Activated CD4-positive, alpha-beta memory T cell treated with anti-CD3 and anti-CD28 coated beads for 36 hours (primary cell): ENCODE measurements around the gene CD302. TPM values are rescaled to one million over a fixed set of nuclear protein-coding genes. Genes with fewer than 3 reads are reported as not detected.

Experiments
- CTCF ChIA-PET: fragments of 350-600 bp; sonication (Branson Sonifier 250); formaldehyde crosslinking; loops from one replicate; lab custom pipeline; 2021; ENCODE audit warnings: antibody characterized with exemption, inconsistent platforms; lab: Charles Lee
- POLR2A ChIA-PET: fragments of 350-600 bp; sonication (Branson Sonifier 250); formaldehyde crosslinking; loops from one replicate; lab custom pipeline; 2021; ENCODE audit warnings: antibody characterized with exemption; lab: Charles Lee
- DNase-seq: peaks from one replicate; pipeline ENCODE4 v3.0.0-alpha.2; 2020
- H3K27ac Mint-ChIP-seq: one replicate; pipeline ENCODE4 v1.8.0; 2021; ENCODE audit warnings: mixed read lengths
- H3K27me3 Mint-ChIP-seq: one replicate; pipeline ENCODE4 v1.8.0; 2021; ENCODE audit warnings: mixed read lengths
- H3K36me3 Mint-ChIP-seq: one replicate; pipeline ENCODE4 v1.8.0; 2021; ENCODE audit warnings: mixed read lengths
- H3K4me1 Mint-ChIP-seq: one replicate; pipeline ENCODE4 v1.8.0; 2021; ENCODE audit warnings: low read depth, mixed read lengths
- H3K4me3 Mint-ChIP-seq: one replicate; pipeline ENCODE4 v1.8.0; 2021; ENCODE audit warnings: mild to moderate bottlenecking, mixed read lengths
- H3K9me3 Mint-ChIP-seq: one replicate; pipeline ENCODE4 v1.8.0; 2021; ENCODE audit warnings: mixed read lengths
- intact Hi-C: fragments of 100-400 bp; cut with micrococcal nuclease; formaldehyde crosslinking; loops from one replicate; pipeline ENCODE4 v1.15.1; 2023
- total RNA-seq, 2 experiments: library from RNA; stranded (reverse); gene quantifications; one replicate each; pipeline ENCODE4 v1.2.3, GENCODE V29; 2021

Gene CD302
- total RNA-seq, 2 experiments from 2014 or later, result 0.55 to 0.56 TPM

- no peaks in the 10 kb centered on the region for H3K4me1 Mint-ChIP-seq
- CTCF ChIA-PET, result interaction anchor here (0.6 to 1.5 kb wide), 6 partner anchors 15 to 906 kb away, joined by 3 to 4 read pairs (median 3); no protein-coding TSS in a partner anchor
- no peak overlapping the region for H3K27ac Mint-ChIP-seq
- no peak overlapping the region for H3K4me3 Mint-ChIP-seq
- no peaks in the 10 kb centered on the region for H3K27me3 Mint-ChIP-seq
- no peaks in the 10 kb centered on the region for H3K9me3 Mint-ChIP-seq
- intact Hi-C loops, result loop anchor here (5.0 kb wide), 1 partner anchor 906 kb away; no protein-coding TSS in a partner anchor
- H3K36me3 Mint-ChIP-seq, result peaks cover 62% of the 10 kb centered on the region
- DNase-seq, result no peak
- POLR2A ChIA-PET, result no interaction called here
Observed at GRCh38 chr2:159808032-159808425, 10.0 kb upstream of the CD302 start.

- Mint-ChIP-seq H3K27ac (no peak overlapping the region), H3K9me3 (no peaks in the 10 kb centered on the region), H3K4me3 (no peak overlapping the region), H3K36me3 (peaks cover 56% of the 10 kb centered on the region), H3K27me3 (no peaks in the 10 kb centered on the region), H3K4me1 (peaks cover 2% of the 10 kb centered on the region)
- ChIA-PET CTCF (interaction anchor here (0.6 to 1.5 kb wide), 5 partner anchors 11 to 160 kb away, joined by 3 read pairs; no protein-coding TSS in a partner anchor), POLR2A (interaction anchor here (0.5 kb wide), 1 partner anchor 560 kb away, joined by 4 read pairs; no protein-coding TSS in a partner anchor)
- intact Hi-C loops, result loop anchor here (5.0 kb wide), 1 partner anchor 905 kb away; no protein-coding TSS in a partner anchor
- DNase-seq, result peak; percentile 16
Observed at GRCh38 chr2:159807183-159808031, 9.4 kb upstream of the CD302 start.

GRCh38 chr2:159804941-159805340 is 6.9 kb upstream of the CD302 start:
- Mint-ChIP-seq H3K9me3 (no peaks in the 10 kb centered on the region), H3K27ac (no peak overlapping the region), H3K27me3 (no peaks in the 10 kb centered on the region), H3K4me1 (peaks cover 2% of the 10 kb centered on the region), H3K36me3 (peaks cover 41% of the 10 kb centered on the region), H3K4me3 (no peak overlapping the region)
- no peak for DNase-seq
- CTCF ChIA-PET, result interaction anchor here (0.6 kb wide), 1 partner anchor 485 kb away, joined by 3 read pairs; no protein-coding TSS in a partner anchor
- intact Hi-C loops, result loop anchor here (5.0 kb wide), 2 partner anchors 903 to 918 kb away; no protein-coding TSS in a partner anchor
- POLR2A ChIA-PET, result no interaction called here

- intact Hi-C loops, result loop anchor here (1.0 to 5.0 kb wide), 3 partner anchors 47 to 916 kb away; no protein-coding TSS in a partner anchor
- no peak for DNase-seq
- Mint-ChIP-seq H3K27me3 (peaks cover 14% of the 10 kb centered on the region), H3K4me1 (peaks cover 6% of the 10 kb centered on the region), H3K9me3 (no peaks in the 10 kb centered on the region), H3K27ac (no peak overlapping the region), H3K4me3 (no peak overlapping the region), H3K36me3 (peaks cover 37% of the 10 kb centered on the region)
- ChIA-PET CTCF (no interaction called here), POLR2A (no interaction called here)
Observed at GRCh38 chr2:159803235-159803962, 5.4 kb upstream of the CD302 start.

DNA sequence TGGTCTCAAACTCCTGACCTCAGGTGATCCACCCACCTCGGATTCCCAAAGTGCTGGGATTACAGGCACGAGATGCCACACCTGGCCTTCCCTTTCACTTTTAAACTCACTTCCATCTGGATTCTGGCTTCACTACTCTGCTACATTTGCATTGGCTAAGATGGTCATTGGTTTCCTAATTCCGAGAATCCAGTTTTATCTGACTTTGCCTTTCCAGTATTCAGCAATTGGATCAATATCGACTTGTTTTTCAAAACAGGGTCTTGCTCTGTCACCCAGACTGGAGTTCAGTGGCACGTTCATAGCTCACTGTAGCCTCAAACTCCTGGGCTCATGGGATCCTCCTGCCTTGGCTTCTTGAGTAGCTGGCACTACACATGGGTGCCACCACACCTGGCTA is 4.7 kb upstream of the CD302 start:
- DNase-seq, result no peak
- H3K27ac Mint-ChIP-seq, result no peak overlapping the region
- H3K9me3 Mint-ChIP-seq, result no peaks in the 10 kb centered on the region
- intact Hi-C loops, result loop anchor here (1.0 to 5.0 kb wide), 3 partner anchors 46 to 915 kb away; no protein-coding TSS in a partner anchor
- H3K4me3 Mint-ChIP-seq, result no peak overlapping the region
- ChIA-PET POLR2A (interaction anchor here (0.7 kb wide), 1 partner anchor 74 kb away, joined by 3 read pairs; no protein-coding TSS in a partner anchor), CTCF (no interaction called here)
- H3K4me1 Mint-ChIP-seq, result peaks cover 7% of the 10 kb centered on the region
- H3K27me3 Mint-ChIP-seq, result peaks cover 15% of the 10 kb centered on the region
- H3K36me3 Mint-ChIP-seq, result peaks cover 31% of the 10 kb centered on the region

DNA sequence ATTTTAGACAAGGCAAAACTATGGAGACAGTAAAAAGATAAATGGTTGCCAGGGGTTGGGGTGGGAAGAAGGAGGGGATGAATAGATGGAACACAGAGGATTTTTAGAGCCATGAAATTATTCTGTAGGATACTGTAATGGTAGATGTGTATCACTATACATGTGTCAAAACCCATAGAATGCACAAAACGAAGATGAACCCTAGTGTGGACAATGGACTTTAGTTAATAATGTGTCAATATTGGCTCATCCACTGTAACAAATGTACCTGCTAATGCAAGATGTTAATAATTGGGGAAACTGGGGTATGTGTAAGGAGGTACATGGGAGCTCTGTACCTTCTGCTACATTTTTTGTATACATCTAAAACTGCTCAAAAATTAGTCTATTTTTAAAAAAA is 1.8 kb upstream of the CD302 start:
- intact Hi-C loops, result loop anchor here (5.0 kb wide), 2 partner anchors 102 to 913 kb away; partner anchors contain the start of gene LY75
- CTCF ChIA-PET, result interaction anchor here (1.2 kb wide), 1 partner anchor 120 kb away, joined by 3 read pairs; no protein-coding TSS in a partner anchor
- H3K4me3 Mint-ChIP-seq, result no peak overlapping the region
- no peak overlapping the region for H3K27ac Mint-ChIP-seq
- peaks cover 30% of the 10 kb centered on the region for H3K27me3 Mint-ChIP-seq
- H3K4me1 Mint-ChIP-seq, result peaks cover 11% of the 10 kb centered on the region
- DNase-seq, result no peak
- no peaks in the 10 kb centered on the region for H3K9me3 Mint-ChIP-seq
- peaks cover 13% of the 10 kb centered on the region for H3K36me3 Mint-ChIP-seq
- POLR2A ChIA-PET, result no interaction called here

- Mint-ChIP-seq H3K4me1 (peaks cover 11% of the 10 kb centered on the region), H3K27ac (no peak overlapping the region), H3K9me3 (no peaks in the 10 kb centered on the region), H3K36me3 (peaks cover 9% of the 10 kb centered on the region), H3K27me3 (peaks cover 30% of the 10 kb centered on the region), H3K4me3 (peak overlapping the region; percentile 53)
- CTCF ChIA-PET, result no interaction called here
- POLR2A ChIA-PET, result no interaction called here
- no peak for DNase-seq
- intact Hi-C loops, result loop anchor here (5.0 kb wide), 1 partner anchor 104 kb away; the partner anchor contains the start of gene LY75
Observed at GRCh38 chr2:159798376-159798725, 343 bp upstream of the CD302 start.

DNA sequence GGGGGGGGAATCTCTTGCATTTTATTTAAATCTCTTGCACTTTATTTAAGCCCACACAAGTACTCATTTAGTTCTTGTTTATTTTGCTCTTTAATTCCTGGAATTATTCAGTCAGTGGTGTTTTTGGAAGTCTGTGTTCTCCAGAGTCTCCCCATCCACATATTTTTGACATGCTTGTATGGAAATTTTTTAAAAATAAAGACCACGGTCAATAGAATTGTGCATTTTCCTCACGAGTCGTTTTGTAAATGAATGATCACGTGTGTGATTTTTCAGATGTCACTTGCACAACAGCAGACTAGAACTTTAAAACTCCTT is 824 bp downstream of the CD302 start:
- Mint-ChIP-seq H3K9me3 (no peaks in the 10 kb centered on the region), H3K27ac (no peak overlapping the region), H3K27me3 (peaks cover 30% of the 10 kb centered on the region), H3K36me3 (peaks cover 9% of the 10 kb centered on the region), H3K4me3 (peak overlapping the region; percentile 62), H3K4me1 (peaks cover 10% of the 10 kb centered on the region)
- DNase-seq, result no peak
- ChIA-PET CTCF (interaction anchor here (1.5 kb wide), 1 partner anchor 13 kb away, joined by 3 read pairs; no protein-coding TSS in a partner anchor), POLR2A (interaction anchor here (0.7 kb wide), 1 partner anchor 207 kb away, joined by 3 read pairs; no protein-coding TSS in a partner anchor)
- intact Hi-C loops, result loop anchor here (5.0 kb wide), 1 partner anchor 105 kb away; the partner anchor contains the start of gene LY75

DNA sequence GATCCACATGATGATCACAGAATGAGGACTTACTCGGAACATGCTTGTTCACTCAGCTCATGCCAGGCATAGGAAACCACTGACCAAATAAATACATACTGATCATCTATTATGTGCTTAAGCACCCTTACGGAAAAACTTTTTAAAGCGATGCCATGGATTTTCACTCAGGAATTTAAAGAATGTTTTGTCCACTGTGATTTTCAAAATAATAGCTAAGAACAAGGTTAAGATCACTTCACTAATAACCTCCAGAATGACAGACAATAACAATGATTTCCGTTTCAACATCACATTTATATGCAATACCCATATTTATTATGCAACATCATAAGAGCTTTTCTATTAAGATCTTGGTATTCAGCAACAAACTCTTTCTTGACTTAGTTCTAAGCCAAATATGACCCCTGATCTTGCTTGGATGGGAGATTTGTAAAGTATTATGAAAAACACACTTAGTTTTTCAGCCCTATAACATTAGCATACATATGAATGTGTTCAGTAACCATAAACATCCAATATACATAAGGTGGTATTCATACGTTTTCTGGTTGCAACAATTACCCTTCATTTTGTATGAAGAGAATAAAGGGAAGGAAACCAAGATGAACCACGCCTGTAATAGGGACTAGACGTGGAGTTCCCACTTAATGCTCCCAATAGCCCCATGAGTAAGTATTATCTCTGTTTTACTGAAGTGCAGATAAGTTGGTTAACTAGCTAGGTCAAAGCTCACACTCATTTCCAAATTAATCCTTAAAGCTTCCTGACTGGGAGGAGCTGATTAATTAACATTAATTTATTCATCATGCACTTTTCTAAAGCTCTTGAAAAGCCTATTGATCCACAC is 1.9 kb downstream of the CD302 start:
- POLR2A ChIA-PET, result no interaction called here
- Mint-ChIP-seq H3K36me3 (peaks cover 6% of the 10 kb centered on the region), H3K9me3 (no peaks in the 10 kb centered on the region), H3K27ac (no peak overlapping the region), H3K27me3 (peaks cover 30% of the 10 kb centered on the region), H3K4me3 (no peak overlapping the region), H3K4me1 (peaks cover 10% of the 10 kb centered on the region)
- no peak for DNase-seq
- intact Hi-C loops, result loop anchor here (5.0 kb wide), 1 partner anchor 106 kb away; the partner anchor contains the start of gene LY75
- CTCF ChIA-PET, result interaction anchor here (0.6 to 1.5 kb wide), 3 partner anchors 14 to 40 kb away, joined by 3 read pairs; no protein-coding TSS in a partner anchor

- CTCF ChIA-PET, result interaction anchor here (0.8 kb wide), 2 partner anchors 15 to 31 kb away, joined by 3 read pairs; no protein-coding TSS in a partner anchor
- POLR2A ChIA-PET, result no interaction called here
- intact Hi-C loops, result no loop called here
Observed at GRCh38 chr2:159793326-159793725, 4.7 kb downstream of the CD302 start.

DNA sequence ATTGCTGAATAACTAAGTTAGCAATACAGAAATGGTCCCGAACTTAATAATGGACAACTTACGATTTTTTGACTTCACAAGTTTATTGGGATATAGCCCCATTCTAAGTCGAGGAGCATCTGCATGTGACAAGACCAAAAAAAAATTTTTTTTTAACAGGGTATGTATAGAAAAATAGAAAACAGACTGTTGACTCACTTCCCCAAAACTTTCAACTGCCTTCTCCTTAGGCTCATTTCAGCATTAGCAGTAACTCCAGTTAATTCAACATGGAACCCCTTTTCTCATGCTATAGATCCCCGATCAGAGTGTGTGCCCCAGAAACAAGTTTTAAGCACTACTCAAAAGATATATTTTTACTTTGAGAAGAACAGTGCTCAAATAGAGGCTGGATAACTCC is 5.4 kb downstream of the CD302 start:
- Mint-ChIP-seq H3K27ac (no peak overlapping the region), H3K4me3 (no peak overlapping the region), H3K27me3 (peaks cover 14% of the 10 kb centered on the region), H3K4me1 (peaks cover 8% of the 10 kb centered on the region), H3K9me3 (no peaks in the 10 kb centered on the region), H3K36me3 (no peaks in the 10 kb centered on the region)
- ChIA-PET POLR2A (no interaction called here), CTCF (interaction anchor here (0.7 to 1.1 kb wide), 2 partner anchors 10 to 175 kb away, joined by 3 read pairs; no protein-coding TSS in a partner anchor)
- intact Hi-C loops, result no loop called here
- no peak for DNase-seq

More at GRCh38 chr2:159793326-159793725, 4.7 kb downstream of the CD302 start:
- Mint-ChIP-seq H3K27ac (no peak overlapping the region), H3K27me3 (peaks cover 15% of the 10 kb centered on the region), H3K36me3 (peaks cover under 1% of the 10 kb centered on the region), H3K4me3 (no peak overlapping the region), H3K4me1 (peaks cover 9% of the 10 kb centered on the region), H3K9me3 (no peaks in the 10 kb centered on the region)
- DNase-seq, result no peak
